Erythroblast (primary cell): ENCODE measurements around the gene UBA1.

ENCODE experiments used
- GATA1 ChIP-seq: IDR thresholded peaks from 2 replicates; pipeline ENCODE4 v1.6.1; 2011; ENCODE audit warnings: low read depth, mild to moderate bottlenecking, control low read depth, low read length, moderate library complexity
- POLR2A ChIP-seq: IDR thresholded peaks from 2 replicates; pipeline ENCODE4 v1.6.1; 2011; ENCODE audit warnings: mild to moderate bottlenecking, low read length

DNA sequence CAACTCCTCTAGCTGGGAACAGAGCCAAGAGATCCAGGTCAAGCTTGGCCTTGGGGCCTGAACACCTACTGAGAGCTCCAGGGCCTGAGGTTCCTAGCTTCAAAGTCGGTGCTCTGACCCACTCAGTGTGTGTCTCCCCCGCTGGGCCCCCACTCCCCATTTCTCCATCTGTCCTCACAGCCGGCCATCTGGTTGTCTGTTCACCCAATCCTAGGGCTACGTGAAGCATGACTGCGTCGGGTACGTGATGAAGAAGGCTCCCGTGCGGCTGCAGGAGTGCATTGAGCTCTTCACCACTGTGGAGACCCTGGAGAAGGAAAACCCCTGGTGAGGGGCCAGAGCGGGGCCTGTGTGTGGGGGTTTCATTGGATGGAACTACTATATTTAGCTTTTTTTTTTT, 51.5 kb downstream of the UBA1 start:
- no peak for TF ChIP-seq POLR2A
- no peak for TF ChIP-seq GATA1
